ENCODE results near the gene PLPPR4.
"Not testable (repeated sequence)": the region's sequence is repeated elsewhere in the genome, so short reads cannot be mapped to it uniquely, and the experiment has no call there.

Gene PLPPR4

GRCh38 chr1:99264201-99265021, at the start of gene PLPPR4:
PLPPR4 (plus strand) TSS chr1:99264492; CDS start chr1:99264594, 102 bp downstream.
- peak; percentile 3 for DNase-seq

- no peak for DNase-seq
These were observed 47.3 kb upstream of the PLPPR4 start for GRCh38 chr1:99216956-99217355.

GRCh38 chr1:99217599-99217998, 46.7 kb upstream of the PLPPR4 start:
- DNase-seq: no peak

- no peak for DNase-seq
These were observed 45.7 kb upstream of the PLPPR4 start for GRCh38 chr1:99218572-99218971.

- DNase-seq: no peak
These were observed 45.3 kb upstream of the PLPPR4 start for GRCh38 chr1:99218999-99219398.

GRCh38 chr1:99227056-99227897, 37.0 kb upstream of the PLPPR4 start:
- no peak for DNase-seq

- DNase-seq: no peak
These were observed 36.1 kb upstream of the PLPPR4 start for GRCh38 chr1:99228153-99228552.

- no peak for DNase-seq
These were observed 35.2 kb upstream of the PLPPR4 start for GRCh38 chr1:99229122-99229521.

- no peak for DNase-seq
These were observed 33.6 kb upstream of the PLPPR4 start for GRCh38 chr1:99230695-99231094.

- DNase-seq: no peak
These were observed 32.1 kb upstream of the PLPPR4 start for GRCh38 chr1:99232172-99232571.

GRCh38 chr1:99233446-99233845, 30.8 kb upstream of the PLPPR4 start:
- no peak for DNase-seq

GRCh38 chr1:99236756-99237155, 27.5 kb upstream of the PLPPR4 start:
- no peak for DNase-seq

- DNase-seq: no peak
These were observed 24.6 kb upstream of the PLPPR4 start for GRCh38 chr1:99239690-99240089.

GRCh38 chr1:99240621-99241020, 23.7 kb upstream of the PLPPR4 start:
- DNase-seq: no peak

- no peak for DNase-seq
These were observed 18.1 kb upstream of the PLPPR4 start for GRCh38 chr1:99246152-99246551.

GRCh38 chr1:99247199-99247598, 17.1 kb upstream of the PLPPR4 start:
- no peak for DNase-seq

GRCh38 chr1:99250728-99251127, 13.6 kb upstream of the PLPPR4 start:
- no peak for DNase-seq

GRCh38 chr1:99251308-99251707, 13.0 kb upstream of the PLPPR4 start:
- no peak for DNase-seq

GRCh38 chr1:99252630-99253029, 11.7 kb upstream of the PLPPR4 start:
- DNase-seq: no peak

- not testable (repeated sequence) for DNase-seq
These were observed 3.9 kb upstream of the PLPPR4 start for GRCh38 chr1:99260402-99260801.

GRCh38 chr1:99265124-99265523, 832 bp downstream of the PLPPR4 start:
- DNase-seq: no peak

- DNase-seq: no peak
These were observed 2.4 kb downstream of the PLPPR4 start for GRCh38 chr1:99266726-99267125.

- DNase-seq: no peak
These were observed 3.7 kb downstream of the PLPPR4 start for GRCh38 chr1:99268021-99268420.

- DNase-seq: no peak
These were observed 5.0 kb downstream of the PLPPR4 start for GRCh38 chr1:99269321-99269720.

Data from RPMI8226 (cell line).